B cell (primary cell): ENCODE data around the gene TMEM106B. TPM values are rescaled to one million over a fixed set of nuclear protein-coding genes. Genes with fewer than 3 reads are reported as not detected.

Experiments
- ATAC-seq: fragments of 200-7000 bp; cut with Tn5 transposase; one replicate; pipeline ENCODE4 v1.10.0; 2021; ENCODE audit warnings: low read depth, mild to moderate bottlenecking, moderate number of reproducible peaks, moderate library complexity
- CTCF ChIA-PET: fragments of 350-600 bp; sonication (Branson Sonifier 250); formaldehyde crosslinking; loops from one replicate; lab custom pipeline; 2021; ENCODE audit warnings: antibody characterized with exemption, inconsistent platforms; lab: Charles Lee
- POLR2A ChIA-PET: fragments of 350-600 bp; sonication (Branson Sonifier 250); formaldehyde crosslinking; loops from one replicate; lab custom pipeline; 2021; ENCODE audit warnings: antibody characterized with exemption; lab: Charles Lee
- DNase-seq: peaks from one replicate; pipeline ENCODE4 v3.0.0; 2013
- H2AFZ ChIP-seq: 2 replicates; pipeline ENCODE4 v1.6.1; 2012; ENCODE audit warnings: mild to moderate bottlenecking, low read depth, low read length; ENCODE audit not compliant: insufficient read depth, poor library complexity, severe bottlenecking
- H3K27ac ChIP-seq, 2 donors: 1 replicate in 1 of 2; 2 replicates in 1 of 2; pipeline ENCODE4 v1.5.1; 2012 to 2013; ENCODE audit warnings: low read length in 2 of 2, mild to moderate bottlenecking in 2 of 2, moderate library complexity in 1 of 2
- H3K27me3 ChIP-seq, 4 experiments: fragments of 200-600 bp in 1 of 4; sonication (generic) in 1 of 4; replicated peaks in 1 of 4; 1 replicate in 2 of 4; 2 replicates in 2 of 4; pipeline versions ENCODE4 v1.6.1 to v1.7.0; 2013 to 2016; ENCODE audit warnings: low read length in 3 of 4, mild to moderate bottlenecking in 2 of 4, mixed read lengths in 1 of 4, moderate library complexity in 1 of 4; ENCODE audit not compliant: insufficient read depth in 4 of 4, control insufficient read depth in 3 of 4; ENCODE audit errors: control extremely low read depth in 1 of 4
- H3K36me3 ChIP-seq, 2 experiments: replicated peaks in 1 of 2; 1 replicate in 1 of 2; 2 replicates in 1 of 2; pipeline versions ENCODE4 v1.6.1 to v1.7.1; 2013; ENCODE audit warnings: low read length in 1 of 2; ENCODE audit not compliant: insufficient read depth in 2 of 2, control insufficient read depth in 1 of 2; ENCODE audit errors: control extremely low read depth in 1 of 2, extremely low read depth in 1 of 2
- H3K4me1 ChIP-seq, 2 donors: fragments of 200-600 bp in 1 of 2; sonication (generic) in 1 of 2; 1 replicate in 1 of 2; 2 replicates in 1 of 2; pipeline versions ENCODE4 v1.5.1 to v1.6.1; 2013 to 2017; ENCODE audit warnings: low read length in 2 of 2; ENCODE audit not compliant: control insufficient read depth in 2 of 2, insufficient read depth in 2 of 2
- H3K4me2 ChIP-seq: replicated peaks from 2 replicates; pipeline ENCODE3; 2012; ENCODE audit warnings: mild to moderate bottlenecking, low read depth, low read length; ENCODE audit not compliant: poor library complexity, severe bottlenecking
- H3K4me3 ChIP-seq, 5 experiments: fragments of 200-600 bp in 1 of 5; sonication (generic) in 1 of 5; 1 replicate in 3 of 5; 2 replicates in 2 of 5; pipeline versions ENCODE4 v1.5.1 to v1.7.0; 2011 to 2016; ENCODE audit warnings: low read length in 4 of 5, mild to moderate bottlenecking in 4 of 5, low read depth in 2 of 5, control low read depth in 1 of 5, moderate library complexity in 1 of 5; ENCODE audit not compliant: insufficient read depth in 1 of 5; ENCODE audit errors: control extremely low read depth in 1 of 5, extremely low read depth in 1 of 5
- H3K79me2 ChIP-seq: fragments of 200-600 bp; sonication (generic); one replicate; pipeline ENCODE4 v1.6.0; 2016; ENCODE audit warnings: low read length; ENCODE audit not compliant: control insufficient read depth, insufficient read depth
- H3K9ac ChIP-seq: fragments of 200-600 bp; sonication (generic); 2 replicates; pipeline ENCODE4 v1.6.1; 2017; ENCODE audit warnings: mild to moderate bottlenecking, low read length, moderate library complexity
- H3K9me3 ChIP-seq, 3 donors: one replicate each; pipeline versions ENCODE4 v1.6.1 to v1.7.1; 2013; ENCODE audit warnings: low read length in 2 of 3; ENCODE audit not compliant: control insufficient read depth in 2 of 3, insufficient read depth in 1 of 3; ENCODE audit errors: control extremely low read depth in 1 of 3
- H4K20me1 ChIP-seq: 2 replicates; pipeline ENCODE4 v1.6.0; 2012; ENCODE audit warnings: mild to moderate bottlenecking, low read length; ENCODE audit not compliant: insufficient read depth, control insufficient read depth, poor library complexity, severe bottlenecking
- H3K27ac Mint-ChIP-seq: one replicate; pipeline ENCODE4 v1.8.0; 2021; ENCODE audit warnings: mixed read lengths
- H3K27me3 Mint-ChIP-seq: one replicate; pipeline ENCODE4 v1.8.0; 2021; ENCODE audit warnings: mixed read lengths
- H3K4me1 Mint-ChIP-seq: one replicate; pipeline ENCODE4 v1.8.0; 2021; ENCODE audit warnings: mixed read lengths
- H3K4me3 Mint-ChIP-seq: one replicate; pipeline ENCODE4 v1.8.0; 2021; ENCODE audit warnings: mixed read lengths
- H3K9me3 Mint-ChIP-seq: one replicate; pipeline ENCODE4 v1.8.0; 2022; ENCODE audit warnings: mixed read lengths; ENCODE audit not compliant: insufficient read depth
- CTCF ChIP-seq: fragments of 200-600 bp; IDR thresholded peaks from one replicate; pipeline ENCODE4 v1.8.0; 2022; ENCODE audit warnings: antibody characterized with exemption, mild to moderate bottlenecking
- EZH2 ChIP-seq: IDR thresholded peaks from 2 replicates; pipeline ENCODE4 v1.6.1; 2012; ENCODE audit warnings: borderline replicate concordance, low read depth, mild to moderate bottlenecking, moderate library complexity, low read length; ENCODE audit not compliant: insufficient read depth, poor library complexity, severe bottlenecking
- WGBS: methylation state at CpG from one replicate; pipeline ENCODE4 v1.1.5; 2013; ENCODE audit warnings: missing lambda C conversion rate; ENCODE audit not compliant: insufficient coverage; 5-methylcytosine and 5-hydroxymethylcytosine counted together
- intact Hi-C: fragments of 100-400 bp; cut with micrococcal nuclease; formaldehyde crosslinking; loops from one replicate; pipeline ENCODE4 v1.10.0; 2022
- polyA plus RNA-seq: library from polyadenylated mRNA; depleted of rRNA; stranded (reverse); fragments of >200 nt; gene quantifications from 2 replicates; pipeline ENCODE4 v1.2.3, GENCODE V29; 2012
- total RNA-seq, 2 donors: library from RNA; stranded (reverse); fragments of 120-200 nt in 1 of 2; gene quantifications; 1 replicate in 1 of 2; 2 replicates in 1 of 2; pipeline versions ENCODE4 v1.2.3 to v1.2.4, GENCODE V29; 2013 to 2022

The TMEM106B gene
- total and polyA plus RNA-seq, 2 donors (not counting 1 experiment from before 2014, with no cell fraction given): 8.4 to 28.3 TPM

- ATAC-seq (no peak), DNase-seq (no peak)
- H4K20me1 ChIP-seq: no peaks in the 10 kb centered on the region
- no peaks in the 10 kb centered on the region for H3K36me3 ChIP-seq
- no peaks in the 10 kb centered on the region for H3K27me3 ChIP-seq
- intact Hi-C loops: no loop called here
- Mint-ChIP-seq H3K27me3 (peaks cover 6% of the 10 kb centered on the region), H3K4me1 (peaks cover 14% of the 10 kb centered on the region), H3K9me3 (peaks cover 8% of the 10 kb centered on the region), H3K27ac (no peak overlapping the region), H3K4me3 (no peak overlapping the region)
- H3K9me3 ChIP-seq: peaks cover 0 to 19% (median 10%) of the 10 kb centered on the region in 3 donors
- ChIA-PET CTCF (no interaction called here), POLR2A (no interaction called here)
- WGBS: 38% methylated on average over 1 of the region's 1 CpG
- no peak overlapping the region for H3K4me2 ChIP-seq
- TF ChIP-seq EZH2: no peak
- no peak for TF ChIP-seq CTCF
- no peak overlapping the region for H3K9ac ChIP-seq
- no peak overlapping the region for H3K4me3 ChIP-seq
- H3K27ac ChIP-seq: no peak overlapping the region
- H2AFZ ChIP-seq: no peak overlapping the region
- peaks cover 9 to 11% of the 10 kb centered on the region in 2 donors for H3K4me1 ChIP-seq
- H3K79me2 ChIP-seq: no peaks in the 10 kb centered on the region
These were observed 80.8 kb downstream of the TMEM106B start for GRCh38 chr7:12291870-12292269.

Other genes with a start within 250 kb of the TMEM106B start
- gene VWDE, start 192.6 kb downstream of the TMEM106B start, total RNA-seq: not detected in 2 replicates
- 0.03 TPM in 1 of 2 replicates, not detected in the other for gene VWDE, start 192.6 kb downstream of the TMEM106B start, polyA plus RNA-seq